ENCODE data around the gene INAFM1.
"Not testable (repeated sequence)": the region's sequence is repeated elsewhere in the genome, so short reads cannot be mapped to it uniquely, and the experiment has no call there.

Gene INAFM1

DNA sequence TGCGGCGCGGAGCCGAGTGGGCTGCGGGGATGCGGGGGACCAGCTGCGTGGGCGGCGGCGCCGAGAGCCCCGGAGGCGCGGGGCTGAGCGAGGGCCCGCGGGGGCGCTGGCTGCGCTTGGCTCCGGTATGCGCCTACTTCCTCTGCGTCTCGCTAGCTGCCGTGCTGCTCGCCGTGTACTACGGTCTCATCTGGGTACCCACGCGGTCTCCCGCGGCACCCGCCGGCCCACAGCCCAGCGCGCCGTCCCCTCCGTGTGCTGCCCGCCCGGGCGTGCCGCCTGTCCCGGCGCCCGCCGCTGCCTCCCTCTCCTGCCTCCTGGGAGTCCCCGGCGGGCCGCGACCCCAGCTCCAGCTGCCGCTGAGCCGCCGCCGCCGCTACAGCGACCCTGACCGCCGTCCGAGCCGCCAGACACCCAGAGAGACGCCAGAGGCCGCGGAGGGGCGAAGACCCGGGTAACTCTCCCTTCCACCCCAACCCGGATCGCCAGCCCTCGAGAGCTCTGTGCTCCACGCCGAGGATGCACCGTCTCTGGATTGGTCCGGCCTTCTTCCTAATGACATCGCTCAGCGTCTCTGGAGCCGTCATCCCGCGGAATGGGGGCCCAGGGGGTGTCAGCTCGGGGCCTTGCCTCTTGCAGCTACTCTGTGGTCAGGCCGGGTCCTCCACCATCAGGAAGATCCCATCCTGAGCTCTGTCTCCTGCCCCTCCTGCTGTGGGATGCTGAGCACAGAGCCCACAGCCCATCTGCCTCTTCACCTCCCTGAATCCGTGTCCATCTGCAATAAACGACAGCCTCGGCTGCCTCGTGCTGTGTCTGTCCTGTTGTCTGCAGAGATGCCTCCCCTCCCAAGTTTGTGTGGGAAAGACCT, 441 bp downstream of the INAFM1 start:
- Histone ChIP-seq H3K79me2 (ENCODE audit: insufficient read depth, low read length) (peaks cover 6% of the 10 kb centered on the region; the same call in 1 of the 2 replicates), H3K36me3 (ENCODE audit: insufficient read depth, low read length) (peaks cover 4% of the 10 kb centered on the region; the same call in 1 of the 2 replicates), H2AFZ (ENCODE audit: low read length) (no peak overlapping the region), H3K27me3 (ENCODE audit: insufficient read depth, low read length, poor library complexity, severe bottlenecking) (no peaks in the 10 kb centered on the region), H3F3A (ENCODE audit: low read depth) (0 out of 2 replicates have a peak, but pooled peaks cover 4% of the 10 kb centered on the region), H4K20me1 (ENCODE audit: insufficient read depth, low read length, poor library complexity, severe bottlenecking) (peaks cover 13% of the 10 kb centered on the region), H3K9ac (ENCODE audit: low read depth, low read length, poor library complexity, severe bottlenecking) (no peak overlapping the region), H3K9me3 (ENCODE audit: insufficient read depth, low read depth, low read length) (no peaks in the 10 kb centered on the region), H3K4me3 (ENCODE audit: low read length, poor library complexity, severe bottlenecking) (peak overlapping the region; percentile 37), H3K4me1 (ENCODE audit: insufficient read depth, low read length, poor library complexity, severe bottlenecking) (peaks cover 15% of the 10 kb centered on the region), H3K4me2 (ENCODE audit: low read depth, low read length, poor library complexity, severe bottlenecking) (peak overlapping the region; percentile 22), H3K9me2 (replicated peaks; ENCODE audit: low read depth, low read length) (no peaks in the 10 kb centered on the region)
- TF ChIP-seq, protein P1, sequence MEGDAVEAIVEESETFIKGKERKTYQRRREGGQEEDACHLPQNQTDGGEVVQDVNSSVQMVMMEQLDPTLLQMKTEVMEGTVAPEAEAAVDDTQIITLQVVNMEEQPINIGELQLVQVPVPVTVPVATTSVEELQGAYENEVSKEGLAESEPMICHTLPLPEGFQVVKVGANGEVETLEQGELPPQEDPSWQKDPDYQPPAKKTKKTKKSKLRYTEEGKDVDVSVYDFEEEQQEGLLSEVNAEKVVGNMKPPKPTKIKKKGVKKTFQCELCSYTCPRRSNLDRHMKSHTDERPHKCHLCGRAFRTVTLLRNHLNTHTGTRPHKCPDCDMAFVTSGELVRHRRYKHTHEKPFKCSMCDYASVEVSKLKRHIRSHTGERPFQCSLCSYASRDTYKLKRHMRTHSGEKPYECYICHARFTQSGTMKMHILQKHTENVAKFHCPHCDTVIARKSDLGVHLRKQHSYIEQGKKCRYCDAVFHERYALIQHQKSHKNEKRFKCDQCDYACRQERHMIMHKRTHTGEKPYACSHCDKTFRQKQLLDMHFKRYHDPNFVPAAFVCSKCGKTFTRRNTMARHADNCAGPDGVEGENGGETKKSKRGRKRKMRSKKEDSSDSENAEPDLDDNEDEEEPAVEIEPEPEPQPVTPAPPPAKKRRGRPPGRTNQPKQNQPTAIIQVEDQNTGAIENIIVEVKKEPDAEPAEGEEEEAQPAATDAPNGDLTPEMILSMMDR (conservative IDR thresholded peaks at IDR 0.05; ENCODE audit: low read length): no peak
- TF ChIP-seq EZH2phosphoT487 (IDR thresholded peaks at IDR 0.05; ENCODE audit: borderline replicate concordance): no peak

DNA sequence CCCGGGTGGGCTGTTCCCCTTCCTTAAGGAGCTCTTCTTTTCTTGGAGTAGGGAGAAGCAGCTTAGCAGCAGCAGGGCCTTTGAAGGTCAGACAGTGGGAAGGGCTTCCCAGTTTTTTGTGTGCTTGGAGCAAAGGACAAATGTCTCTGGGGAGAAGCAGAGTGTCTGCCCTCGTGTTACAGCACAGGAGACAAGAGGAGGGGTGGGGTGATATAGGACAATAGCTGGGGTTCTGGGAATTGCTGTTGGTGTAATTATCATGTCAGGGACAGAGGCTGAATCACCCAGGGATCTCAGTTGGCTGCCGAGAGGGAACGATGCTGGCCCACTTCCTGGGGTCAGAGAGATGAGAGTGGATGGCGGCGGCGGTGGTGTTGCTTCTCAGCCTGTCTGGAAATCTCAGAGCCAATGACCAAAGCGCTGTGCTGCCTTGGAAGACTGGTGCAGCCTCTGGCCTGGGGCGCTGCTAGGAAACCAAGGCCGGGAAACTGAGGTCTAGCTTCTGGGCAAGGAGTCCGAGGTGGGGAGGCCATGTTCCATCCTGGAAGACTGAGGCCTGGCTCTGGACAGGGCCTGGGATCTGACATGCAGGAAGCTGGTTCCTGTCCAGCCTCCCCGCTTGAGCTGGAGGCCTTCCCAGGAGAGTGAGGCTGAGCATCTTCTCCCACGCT, 1.2 kb downstream of the INAFM1 start:
- TF ChIP-seq, protein P1 (conservative IDR thresholded peaks at IDR 0.05; ENCODE audit: low read length): no peak
- no peak for TF ChIP-seq EZH2phosphoT487 (IDR thresholded peaks at IDR 0.05; ENCODE audit: borderline replicate concordance)
- no peak overlapping the region for H3K4me3 ChIP-seq (ENCODE audit: low read length, poor library complexity, severe bottlenecking)

DNA sequence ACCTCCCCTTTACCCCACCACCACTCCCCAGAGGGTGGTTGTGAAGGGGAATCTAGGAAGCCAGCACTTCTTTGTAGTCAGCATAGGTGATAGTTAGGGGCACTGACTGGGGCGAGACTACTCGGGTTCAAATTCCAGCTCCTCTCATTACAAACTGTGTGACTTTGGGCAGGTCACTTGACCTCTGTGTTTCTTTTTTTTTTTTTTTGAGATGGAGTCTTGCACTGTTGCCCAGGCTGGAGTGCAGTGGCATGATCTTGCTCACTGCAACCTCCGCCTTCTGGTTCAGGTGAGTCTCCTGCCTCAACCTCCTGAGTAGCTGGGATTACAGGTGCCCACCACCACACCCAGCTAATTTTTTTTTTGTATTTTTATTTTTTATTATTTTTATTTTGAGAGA, 1.8 kb downstream of the INAFM1 start:
- H3K9me2 ChIP-seq (replicated peaks; ENCODE audit: low read depth, low read length); H3K9me3 ChIP-seq (ENCODE audit: insufficient read depth, low read depth, low read length); H3K4me3 ChIP-seq (ENCODE audit: low read length, poor library complexity, severe bottlenecking); H2AFZ ChIP-seq (ENCODE audit: low read length); H3K27me3 ChIP-seq (ENCODE audit: insufficient read depth, low read length, poor library complexity, severe bottlenecking); H3F3A ChIP-seq (ENCODE audit: low read depth); H3K79me2 ChIP-seq (ENCODE audit: insufficient read depth, low read length); H3K4me2 ChIP-seq (ENCODE audit: low read depth, low read length, poor library complexity, severe bottlenecking); H3K36me3 ChIP-seq (ENCODE audit: insufficient read depth, low read length); H3K9ac ChIP-seq (ENCODE audit: low read depth, low read length, poor library complexity, severe bottlenecking): not testable (repeated sequence)
- peaks cover 13% of the 10 kb centered on the region for H4K20me1 ChIP-seq (ENCODE audit: insufficient read depth, low read length, poor library complexity, severe bottlenecking)
- H3K4me1 ChIP-seq (ENCODE audit: insufficient read depth, low read length, poor library complexity, severe bottlenecking): peaks cover 15% of the 10 kb centered on the region

More for the DNA sequence above, 1.2 kb downstream of the INAFM1 start:
- H3F3A ChIP-seq (ENCODE audit: low read depth): 0 out of 2 replicates have a peak, but pooled peaks cover 4% of the 10 kb centered on the region
- no peaks in the 10 kb centered on the region for H3K27me3 ChIP-seq (ENCODE audit: insufficient read depth, low read length, poor library complexity, severe bottlenecking)
- peaks cover 4% of the 10 kb centered on the region; the same call in 1 of the 2 replicates for H3K36me3 ChIP-seq (ENCODE audit: insufficient read depth, low read length)
- H2AFZ ChIP-seq (ENCODE audit: low read length): no peak overlapping the region
- no peaks in the 10 kb centered on the region for H3K9me3 ChIP-seq (ENCODE audit: insufficient read depth, low read depth, low read length)
- H3K9ac ChIP-seq (ENCODE audit: low read depth, low read length, poor library complexity, severe bottlenecking): no peak overlapping the region
- H3K79me2 ChIP-seq (ENCODE audit: insufficient read depth, low read length): peaks cover 6% of the 10 kb centered on the region; the same call in 1 of the 2 replicates
- H3K9me2 ChIP-seq (replicated peaks; ENCODE audit: low read depth, low read length): no peaks in the 10 kb centered on the region
- peaks cover 13% of the 10 kb centered on the region for H4K20me1 ChIP-seq (ENCODE audit: insufficient read depth, low read length, poor library complexity, severe bottlenecking)
- H3K4me1 ChIP-seq (ENCODE audit: insufficient read depth, low read length, poor library complexity, severe bottlenecking): peaks cover 15% of the 10 kb centered on the region
- peak overlapping the region; percentile 22 for H3K4me2 ChIP-seq (ENCODE audit: low read depth, low read length, poor library complexity, severe bottlenecking)

Data from Loucy (cell line).